Measurements from ENCODE around the gene RIMBP2.

RIMBP2 gene

GRCh38 chr12:130583800-130584199, 132.3 kb downstream of the RIMBP2 start:
- TF ChIP-seq, protein P1, sequence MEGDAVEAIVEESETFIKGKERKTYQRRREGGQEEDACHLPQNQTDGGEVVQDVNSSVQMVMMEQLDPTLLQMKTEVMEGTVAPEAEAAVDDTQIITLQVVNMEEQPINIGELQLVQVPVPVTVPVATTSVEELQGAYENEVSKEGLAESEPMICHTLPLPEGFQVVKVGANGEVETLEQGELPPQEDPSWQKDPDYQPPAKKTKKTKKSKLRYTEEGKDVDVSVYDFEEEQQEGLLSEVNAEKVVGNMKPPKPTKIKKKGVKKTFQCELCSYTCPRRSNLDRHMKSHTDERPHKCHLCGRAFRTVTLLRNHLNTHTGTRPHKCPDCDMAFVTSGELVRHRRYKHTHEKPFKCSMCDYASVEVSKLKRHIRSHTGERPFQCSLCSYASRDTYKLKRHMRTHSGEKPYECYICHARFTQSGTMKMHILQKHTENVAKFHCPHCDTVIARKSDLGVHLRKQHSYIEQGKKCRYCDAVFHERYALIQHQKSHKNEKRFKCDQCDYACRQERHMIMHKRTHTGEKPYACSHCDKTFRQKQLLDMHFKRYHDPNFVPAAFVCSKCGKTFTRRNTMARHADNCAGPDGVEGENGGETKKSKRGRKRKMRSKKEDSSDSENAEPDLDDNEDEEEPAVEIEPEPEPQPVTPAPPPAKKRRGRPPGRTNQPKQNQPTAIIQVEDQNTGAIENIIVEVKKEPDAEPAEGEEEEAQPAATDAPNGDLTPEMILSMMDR (IDR thresholded peaks at IDR 0.05; ENCODE audit: low read depth, low read length) = no peak
- DNase-seq (ENCODE audit: extremely low read depth, low read depth) = no peak

DNA sequence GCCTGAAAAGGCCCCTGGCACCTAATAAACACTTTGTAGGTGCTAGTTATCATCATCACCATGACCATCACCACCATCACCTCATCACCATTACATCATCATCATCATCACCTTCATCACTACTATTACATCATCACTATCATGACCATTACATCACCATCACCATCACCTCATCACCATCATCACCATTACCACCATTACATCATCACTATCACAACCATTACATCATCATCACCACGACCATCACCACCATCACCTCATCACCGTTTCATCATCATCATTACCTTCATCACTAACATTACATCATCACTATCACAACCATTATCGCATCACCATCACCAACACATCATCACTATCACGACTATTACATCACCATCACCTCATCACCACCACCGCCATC, 132.8 kb downstream of the RIMBP2 start:
- DNase-seq (ENCODE audit: extremely low read depth, low read depth) = no peak
- TF ChIP-seq, protein P1 (IDR thresholded peaks at IDR 0.05; ENCODE audit: low read depth, low read length) = no peak

DNA sequence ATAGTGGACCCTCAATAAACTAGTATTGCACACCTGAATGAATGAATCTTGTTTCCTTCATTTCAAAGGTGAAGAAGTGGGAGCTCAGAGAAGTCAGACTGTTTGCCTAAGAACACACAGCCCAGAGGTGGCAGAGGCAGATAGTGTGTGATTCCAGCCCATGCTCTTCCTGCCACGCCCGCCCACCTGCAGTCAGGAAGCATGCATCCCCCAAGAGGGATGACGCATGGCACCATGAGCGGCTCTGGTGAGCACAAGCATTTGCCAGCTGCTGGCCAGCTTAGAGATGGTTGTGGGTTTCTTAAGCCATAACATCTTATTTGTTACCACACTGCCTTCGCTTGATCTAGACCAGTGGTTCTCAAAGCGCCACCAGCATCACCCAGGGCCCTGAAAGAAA, 133.8 kb downstream of the RIMBP2 start:
- TF ChIP-seq, protein P1 (IDR thresholded peaks at IDR 0.05; ENCODE audit: low read depth, low read length) = no peak
- DNase-seq (ENCODE audit: extremely low read depth, low read depth) = no peak

DNA sequence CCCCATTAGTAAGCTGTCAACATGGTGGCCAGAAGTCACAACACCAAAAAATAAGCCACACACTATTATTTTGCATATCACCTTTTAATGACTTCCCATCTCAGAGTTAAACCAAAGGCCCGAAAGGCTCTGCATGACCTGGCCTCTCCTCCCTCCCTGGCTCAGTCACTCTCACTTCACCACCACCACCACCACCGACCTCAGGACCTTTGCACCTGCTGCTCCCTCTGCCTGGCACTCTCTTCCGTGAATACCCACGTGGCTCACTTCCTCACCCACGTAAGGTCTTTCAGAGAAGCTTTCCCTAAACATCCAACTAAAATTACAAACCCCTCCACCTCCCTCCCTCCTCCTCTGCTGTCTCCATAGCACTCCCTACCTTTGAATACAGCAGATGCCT, 134.3 kb downstream of the RIMBP2 start:
- no peak for DNase-seq (ENCODE audit: extremely low read depth, low read depth)

DNA sequence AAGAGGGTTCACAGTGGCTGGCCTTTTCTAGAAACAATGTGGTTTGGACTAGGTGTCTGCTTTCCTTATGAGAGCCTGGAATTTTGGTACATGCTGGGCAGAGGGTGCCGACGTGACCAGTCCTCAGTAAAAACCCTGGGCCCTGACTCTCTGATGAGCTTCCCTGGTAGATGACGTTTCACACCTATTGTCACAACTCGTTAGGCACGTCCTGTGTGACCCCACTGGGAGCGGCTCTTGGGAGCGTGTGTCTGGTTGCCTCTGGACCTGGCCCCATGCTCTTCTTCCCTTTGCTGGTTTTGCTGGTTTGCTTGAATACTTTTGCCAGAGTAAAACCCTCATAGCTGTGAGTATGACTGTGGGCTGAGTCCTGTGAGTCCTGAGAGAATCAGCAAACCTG, 136.9 kb downstream of the RIMBP2 start:
- DNase-seq (ENCODE audit: extremely low read depth, low read depth) = no peak
- TF ChIP-seq, protein P1 (IDR thresholded peaks at IDR 0.05; ENCODE audit: low read depth, low read length) = no peak

More for the DNA sequence above, 134.3 kb downstream of the RIMBP2 start:
- TF ChIP-seq, protein P1 (IDR thresholded peaks at IDR 0.05; ENCODE audit: low read depth, low read length) = no peak

GRCh38 chr12:130577351-130577750, 138.7 kb downstream of the RIMBP2 start:
- DNase-seq (ENCODE audit: extremely low read depth, low read depth) = no peak
- TF ChIP-seq, protein P1 (IDR thresholded peaks at IDR 0.05; ENCODE audit: low read depth, low read length) = no peak

DNA sequence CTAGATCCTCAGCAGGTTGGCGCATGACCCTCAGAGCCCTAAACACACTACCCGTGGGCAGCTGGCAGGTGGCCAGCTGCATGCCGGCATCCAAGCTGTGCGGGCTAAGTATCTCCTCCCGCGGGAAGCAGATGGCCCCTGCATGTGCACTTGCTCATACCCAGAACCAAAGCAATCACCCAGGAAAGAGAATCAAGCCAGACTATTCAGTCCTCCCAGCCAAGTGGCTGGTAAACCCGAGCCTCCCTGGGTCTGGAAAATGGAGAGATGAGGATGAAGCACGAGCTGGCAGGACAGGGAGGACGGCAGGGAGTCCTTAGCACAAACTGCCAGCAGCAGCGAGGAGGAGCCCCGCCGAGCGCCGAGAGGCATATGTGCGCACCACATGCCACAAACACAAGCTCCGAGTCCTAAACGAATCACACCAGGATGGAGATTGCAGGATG, 139.7 kb downstream of the RIMBP2 start:
- TF ChIP-seq, protein P1 (IDR thresholded peaks at IDR 0.05; ENCODE audit: low read depth, low read length) = no peak
- no peak for DNase-seq (ENCODE audit: extremely low read depth, low read depth)
